Measurements from ENCODE around the gene ETV3.
A peak's percentile ranks its signal among the peaks of the same experiment; 100 is the strongest.
"Not testable (repeated sequence)": the region's sequence is repeated elsewhere in the genome, so short reads cannot be mapped to it uniquely, and the experiment has no call there.

ETV3 gene

GRCh38 chr1:157112186-157112867, 25.9 kb downstream of the ETV3 start:
- no peak for DNase-seq (ENCODE audit: low spot score)

- DNase-seq (ENCODE audit: low spot score): peak; percentile 79
Observed at GRCh38 chr1:157111396-157112165, 26.6 kb downstream of the ETV3 start.

- no peak for DNase-seq (ENCODE audit: low spot score)
Observed at GRCh38 chr1:157110686-157111085, 27.5 kb downstream of the ETV3 start.

- DNase-seq (ENCODE audit: low spot score): no peak
Observed at GRCh38 chr1:157110003-157110402, 28.2 kb downstream of the ETV3 start.

GRCh38 chr1:157108448-157108847, 29.7 kb downstream of the ETV3 start:
- DNase-seq (ENCODE audit: low spot score): no peak

GRCh38 chr1:157107702-157108101, 30.5 kb downstream of the ETV3 start:
- peak; percentile 52 for DNase-seq (ENCODE audit: low spot score)

GRCh38 chr1:157106813-157107189, 31.4 kb downstream of the ETV3 start:
- no peak for DNase-seq (ENCODE audit: low spot score)

- DNase-seq (ENCODE audit: low spot score): no peak
Observed at GRCh38 chr1:157105988-157106812, 32.0 kb downstream of the ETV3 start.

- DNase-seq (ENCODE audit: low spot score): no peak
Observed at GRCh38 chr1:157105298-157105987, 32.8 kb downstream of the ETV3 start.

GRCh38 chr1:157104598-157105293, 33.4 kb downstream of the ETV3 start:
- no peak for DNase-seq (ENCODE audit: low spot score)

- no peak for DNase-seq (ENCODE audit: low spot score)
Observed at GRCh38 chr1:157103268-157103667, 34.9 kb downstream of the ETV3 start.

- no peak for DNase-seq (ENCODE audit: low spot score)
Observed at GRCh38 chr1:157101149-157101548, 37.0 kb downstream of the ETV3 start.

- DNase-seq (ENCODE audit: low spot score): peak; percentile 45
Observed at GRCh38 chr1:157099633-157100009, 38.6 kb downstream of the ETV3 start, which contains the start of gene ETV3L. Gene ETV3L (minus strand): TSS chr1:157099808. CDS start chr1:157099523, 285 bp downstream.

- DNase-seq (ENCODE audit: low spot score): not testable (repeated sequence)
Observed at GRCh38 chr1:157098987-157099632, 39.1 kb downstream of the ETV3 start.

GRCh38 chr1:157098519-157098918, 39.7 kb downstream of the ETV3 start:
- no peak for DNase-seq (ENCODE audit: low spot score)

- no peak for DNase-seq (ENCODE audit: low spot score)
Observed at GRCh38 chr1:157097692-157098091, 40.5 kb downstream of the ETV3 start.

- no peak for DNase-seq (ENCODE audit: low spot score)
Observed at GRCh38 chr1:157096881-157097280, 41.3 kb downstream of the ETV3 start.

- DNase-seq (ENCODE audit: low spot score): no peak
Observed at GRCh38 chr1:157095551-157095950, 42.6 kb downstream of the ETV3 start.

GRCh38 chr1:157095091-157095490, 43.1 kb downstream of the ETV3 start:
- no peak for DNase-seq (ENCODE audit: low spot score)

GRCh38 chr1:157092831-157093230, 45.4 kb downstream of the ETV3 start:
- DNase-seq (ENCODE audit: low spot score): no peak

Data from iPS-NIHi11 (cell line).